ENCODE results near the gene TMEM163. TPM values are rescaled to one million over a fixed set of nuclear protein-coding genes. Genes with fewer than 3 reads are reported as not detected.

Gene TMEM163
- total RNA-seq, 2 donors from 2014 or later, result 0.24 TPM; not detected in 1

GRCh38 chr2:134432435-134432883 lies 286.3 kb downstream of the TMEM163 start:
- H3K4me3 Mint-ChIP-seq, result no peak overlapping the region
- WGBS, 2 experiments (ENCODE audit: insufficient coverage in 1 of 2, insufficient read length in 1 of 2), result 95 to 100% methylated on average over 3 of the region's 3 CpGs
- H3K4me1 Mint-ChIP-seq, result peaks cover 34% of the 10 kb centered on the region
- H3K9me3 ChIP-seq (ENCODE audit: control insufficient read depth, low read length), result no peaks in the 10 kb centered on the region
- peak overlapping the region; percentile 53 for H3K4me3 ChIP-seq (ENCODE audit: low read length)
- no peaks in the 10 kb centered on the region for H3K27me3 ChIP-seq (ENCODE audit: control insufficient read depth, insufficient read depth, low read length, poor library complexity, severe bottlenecking)
- no peak overlapping the region for H3K9ac ChIP-seq (ENCODE audit: extremely low read depth, low read length, poor library complexity, severe bottlenecking)
- H3K4me1 ChIP-seq (ENCODE audit: control insufficient read depth, insufficient read depth, low read length), result peaks cover 18% of the 10 kb centered on the region
- DNase-seq, result peak; percentile 61
- H3K36me3 Mint-ChIP-seq (ENCODE audit: low read depth), result peaks cover 43% of the 10 kb centered on the region
- H3K9me3 Mint-ChIP-seq, result no peaks in the 10 kb centered on the region
- H3K36me3 ChIP-seq (ENCODE audit: control insufficient read depth, insufficient read depth, low read length), result peaks cover 10% of the 10 kb centered on the region
- no peak for TF ChIP-seq CTCF (conservative IDR thresholded peaks at IDR 0.05)
- peak overlapping the region; percentile 50 for H3K27ac ChIP-seq (ENCODE audit: low read depth, low read length)
- no peaks in the 10 kb centered on the region for H3K27me3 Mint-ChIP-seq (ENCODE audit: insufficient read depth)
- H3K27ac Mint-ChIP-seq, result peak overlapping the region; percentile 26

GRCh38 chr2:134431838-134432434 lies 286.9 kb downstream of the TMEM163 start:
- Mint-ChIP-seq H3K9me3 (no peaks in the 10 kb centered on the region), H3K27me3 (ENCODE audit: insufficient read depth) (no peaks in the 10 kb centered on the region), H3K4me3 (no peak overlapping the region), H3K4me1 (peaks cover 34% of the 10 kb centered on the region), H3K36me3 (ENCODE audit: low read depth) (peaks cover 40% of the 10 kb centered on the region), H3K27ac (peak overlapping the region; percentile 26)
- Histone ChIP-seq H3K27me3 (ENCODE audit: control insufficient read depth, insufficient read depth, low read length, poor library complexity, severe bottlenecking) (no peaks in the 10 kb centered on the region), H3K4me1 (ENCODE audit: control insufficient read depth, insufficient read depth, low read length) (peaks cover 18% of the 10 kb centered on the region), H3K9me3 (ENCODE audit: control insufficient read depth, low read length) (no peaks in the 10 kb centered on the region), H3K9ac (ENCODE audit: extremely low read depth, low read length, poor library complexity, severe bottlenecking) (no peak overlapping the region), H3K4me3 (ENCODE audit: low read length) (peak overlapping the region; percentile 53), H3K36me3 (ENCODE audit: control insufficient read depth, insufficient read depth, low read length) (peaks cover 8% of the 10 kb centered on the region), H3K27ac (ENCODE audit: low read depth, low read length) (peak overlapping the region; percentile 50)
- peak; percentile 66 for DNase-seq
- TF ChIP-seq CTCF (conservative IDR thresholded peaks at IDR 0.05), result no peak
- 30 to 50% methylated on average over 2 of the region's 2 CpGs for WGBS, 2 experiments (ENCODE audit: insufficient coverage in 1 of 2, insufficient read length in 1 of 2)

- H3K27me3 Mint-ChIP-seq (ENCODE audit: insufficient read depth), result no peaks in the 10 kb centered on the region
- TF ChIP-seq CTCF (conservative IDR thresholded peaks at IDR 0.05), result no peak
- WGBS, 2 experiments (ENCODE audit: insufficient coverage in 1 of 2, insufficient read length in 1 of 2), result 98% methylated on average over 4 of the region's 4 CpGs
- H3K27ac ChIP-seq (ENCODE audit: low read depth, low read length), result no peak overlapping the region
- H3K36me3 ChIP-seq (ENCODE audit: control insufficient read depth, insufficient read depth, low read length), result peaks cover 8% of the 10 kb centered on the region
- peaks cover 30% of the 10 kb centered on the region for H3K36me3 Mint-ChIP-seq (ENCODE audit: low read depth)
- H3K4me3 ChIP-seq (ENCODE audit: low read length), result no peak overlapping the region
- H3K4me3 Mint-ChIP-seq, result no peak overlapping the region
- H3K4me1 Mint-ChIP-seq, result peaks cover 28% of the 10 kb centered on the region
- no peaks in the 10 kb centered on the region for H3K27me3 ChIP-seq (ENCODE audit: control insufficient read depth, insufficient read depth, low read length, poor library complexity, severe bottlenecking)
- H3K9ac ChIP-seq (ENCODE audit: extremely low read depth, low read length, poor library complexity, severe bottlenecking), result no peak overlapping the region
- peak; percentile 36 for DNase-seq
- H3K9me3 Mint-ChIP-seq, result no peaks in the 10 kb centered on the region
- H3K4me1 ChIP-seq (ENCODE audit: control insufficient read depth, insufficient read depth, low read length), result peaks cover 18% of the 10 kb centered on the region
- H3K9me3 ChIP-seq (ENCODE audit: control insufficient read depth, low read length), result no peaks in the 10 kb centered on the region
- no peak overlapping the region for H3K27ac Mint-ChIP-seq
Observed at GRCh38 chr2:134429886-134430285, 288.9 kb downstream of the TMEM163 start.
